ENCODE data around the gene TUT4.

DNA sequence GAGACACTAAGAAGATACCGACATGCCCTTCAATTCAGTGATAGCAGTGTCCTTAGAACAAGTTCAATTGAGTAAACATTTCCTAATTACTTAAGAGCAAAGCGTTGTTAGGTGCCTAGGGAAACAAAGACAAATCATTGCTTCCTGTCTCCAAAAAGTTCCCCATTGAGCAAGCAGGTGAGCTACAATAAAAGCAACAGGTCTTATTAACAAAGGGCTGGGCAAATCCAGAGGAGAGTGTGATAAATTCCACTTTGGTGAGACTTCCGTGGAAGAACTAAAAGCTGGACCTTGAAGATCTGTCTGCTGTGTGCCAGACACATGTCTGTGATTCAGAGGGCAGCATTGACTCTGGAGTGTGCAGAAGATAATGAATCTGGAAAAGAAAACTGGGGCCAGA, 1.9 kb upstream of the TUT4 start:
- TF ChIP-seq POLR2A (IDR thresholded peaks at IDR 0.05) = no peak
- no peak for TF ChIP-seq POLR2AphosphoS5 (IDR thresholded peaks at IDR 0.05)

Data from suprapubic skin (tissue), 4 donors.